Activated CD4-positive, alpha-beta memory T cell treated with anti-CD3 and anti-CD28 coated beads for 36 hours (primary cell): ENCODE data around the gene CLN6. TPM values are rescaled to one million over a fixed set of nuclear protein-coding genes. Genes with fewer than 3 reads are reported as not detected.
"Not testable (repeated sequence)": the region's sequence is repeated elsewhere in the genome, so short reads cannot be mapped to it uniquely, and the experiment has no call there.

Experiments used
- CTCF ChIA-PET: fragments of 350-600 bp; sonication (Branson Sonifier 250); formaldehyde crosslinking; loops from one replicate; lab custom pipeline; 2021; ENCODE audit warnings: antibody characterized with exemption, inconsistent platforms; lab: Charles Lee
- POLR2A ChIA-PET: fragments of 350-600 bp; sonication (Branson Sonifier 250); formaldehyde crosslinking; loops from one replicate; lab custom pipeline; 2021; ENCODE audit warnings: antibody characterized with exemption; lab: Charles Lee
- DNase-seq: peaks from one replicate; pipeline ENCODE4 v3.0.0-alpha.2; 2020
- H3K27ac Mint-ChIP-seq: one replicate; pipeline ENCODE4 v1.8.0; 2021; ENCODE audit warnings: mixed read lengths
- H3K27me3 Mint-ChIP-seq: one replicate; pipeline ENCODE4 v1.8.0; 2021; ENCODE audit warnings: mixed read lengths
- H3K36me3 Mint-ChIP-seq: one replicate; pipeline ENCODE4 v1.8.0; 2021; ENCODE audit warnings: mixed read lengths
- H3K4me1 Mint-ChIP-seq: one replicate; pipeline ENCODE4 v1.8.0; 2021; ENCODE audit warnings: low read depth, mixed read lengths
- H3K4me3 Mint-ChIP-seq: one replicate; pipeline ENCODE4 v1.8.0; 2021; ENCODE audit warnings: mild to moderate bottlenecking, mixed read lengths
- H3K9me3 Mint-ChIP-seq: one replicate; pipeline ENCODE4 v1.8.0; 2021; ENCODE audit warnings: mixed read lengths
- intact Hi-C: fragments of 100-400 bp; cut with micrococcal nuclease; formaldehyde crosslinking; loops from one replicate; pipeline ENCODE4 v1.15.1; 2023
- total RNA-seq, 2 experiments: library from RNA; stranded (reverse); gene quantifications; one replicate each; pipeline ENCODE4 v1.2.3, GENCODE V29; 2021

Gene CLN6
- total RNA-seq, 2 experiments from 2014 or later = 32.9 to 34.2 TPM

- ChIA-PET CTCF (no interaction called here), POLR2A (no interaction called here)
- Mint-ChIP-seq H3K36me3 (no peaks in the 10 kb centered on the region), H3K27ac (no peak overlapping the region), H3K4me1 (peaks cover 4% of the 10 kb centered on the region), H3K4me3 (no peak overlapping the region), H3K9me3 (no peaks in the 10 kb centered on the region), H3K27me3 (no peaks in the 10 kb centered on the region)
- intact Hi-C loops = no loop called here
- DNase-seq = no peak
Measured at GRCh38 chr15:68203486-68203885, 26.0 kb downstream of the CLN6 start.

GRCh38 chr15:68202994-68203393 lies 26.5 kb downstream of the CLN6 start:
- POLR2A ChIA-PET, CTCF ChIA-PET, H3K36me3 Mint-ChIP-seq, H3K27me3 Mint-ChIP-seq, intact Hi-C loops, H3K4me3 Mint-ChIP-seq, H3K4me1 Mint-ChIP-seq, H3K9me3 Mint-ChIP-seq, H3K27ac Mint-ChIP-seq, DNase-seq: not testable (repeated sequence)

- ChIA-PET CTCF (no interaction called here), POLR2A (no interaction called here)
- intact Hi-C loops = no loop called here
- Mint-ChIP-seq H3K4me1 (peaks cover 4% of the 10 kb centered on the region), H3K27ac (no peak overlapping the region), H3K36me3 (peaks cover 4% of the 10 kb centered on the region), H3K4me3 (no peak overlapping the region), H3K27me3 (no peaks in the 10 kb centered on the region), H3K9me3 (no peaks in the 10 kb centered on the region)
- DNase-seq = no peak
Measured at GRCh38 chr15:68201879-68202261, 27.7 kb downstream of the CLN6 start.

GRCh38 chr15:68201153-68201878 lies 28.2 kb downstream of the CLN6 start:
- H3K4me3 Mint-ChIP-seq = no peak overlapping the region
- peaks cover 2% of the 10 kb centered on the region for H3K4me1 Mint-ChIP-seq
- H3K36me3 Mint-ChIP-seq = peaks cover 4% of the 10 kb centered on the region
- ChIA-PET POLR2A (no interaction called here), CTCF (no interaction called here)
- no peak overlapping the region for H3K27ac Mint-ChIP-seq
- DNase-seq = no peak
- intact Hi-C loops = no loop called here
- H3K27me3 Mint-ChIP-seq = no peaks in the 10 kb centered on the region
- no peaks in the 10 kb centered on the region for H3K9me3 Mint-ChIP-seq

GRCh38 chr15:68200016-68200861 lies 29.3 kb downstream of the CLN6 start:
- ChIA-PET CTCF (no interaction called here), POLR2A (no interaction called here)
- Mint-ChIP-seq H3K27me3 (no peaks in the 10 kb centered on the region), H3K4me1 (no peaks in the 10 kb centered on the region), H3K9me3 (no peaks in the 10 kb centered on the region), H3K27ac (no peak overlapping the region), H3K4me3 (no peak overlapping the region), H3K36me3 (peaks cover 4% of the 10 kb centered on the region)
- intact Hi-C loops = no loop called here
- DNase-seq = no peak

GRCh38 chr15:68199340-68199739 lies 30.2 kb downstream of the CLN6 start:
- H3K4me3 Mint-ChIP-seq = no peak overlapping the region
- peaks cover 10% of the 10 kb centered on the region for H3K36me3 Mint-ChIP-seq
- H3K27me3 Mint-ChIP-seq = no peaks in the 10 kb centered on the region
- H3K9me3 Mint-ChIP-seq = no peaks in the 10 kb centered on the region
- POLR2A ChIA-PET = no interaction called here
- no peak overlapping the region for H3K27ac Mint-ChIP-seq
- intact Hi-C loops = no loop called here
- DNase-seq = no peak
- no peaks in the 10 kb centered on the region for H3K4me1 Mint-ChIP-seq
- CTCF ChIA-PET = no interaction called here

GRCh38 chr15:68197661-68198437 lies 31.7 kb downstream of the CLN6 start:
- peaks cover 20% of the 10 kb centered on the region for H3K36me3 Mint-ChIP-seq
- H3K9me3 Mint-ChIP-seq = no peaks in the 10 kb centered on the region
- ChIA-PET POLR2A (no interaction called here), CTCF (interaction anchor here (1.0 to 1.2 kb wide), 2 partner anchors 12 to 32 kb away, joined by 3 read pairs; no protein-coding TSS in a partner anchor)
- intact Hi-C loops = no loop called here
- H3K4me1 Mint-ChIP-seq = no peaks in the 10 kb centered on the region
- H3K27me3 Mint-ChIP-seq = no peaks in the 10 kb centered on the region
- no peak overlapping the region for H3K4me3 Mint-ChIP-seq
- no peak overlapping the region for H3K27ac Mint-ChIP-seq
- DNase-seq = no peak

- Mint-ChIP-seq H3K36me3 (peaks cover 23% of the 10 kb centered on the region), H3K27me3 (no peaks in the 10 kb centered on the region), H3K4me1 (no peaks in the 10 kb centered on the region), H3K27ac (no peak overlapping the region), H3K9me3 (no peaks in the 10 kb centered on the region), H3K4me3 (no peak overlapping the region)
- DNase-seq = no peak
- ChIA-PET CTCF (interaction anchor here (1.0 to 1.2 kb wide), 2 partner anchors 11 to 33 kb away, joined by 3 read pairs; no protein-coding TSS in a partner anchor), POLR2A (no interaction called here)
- intact Hi-C loops = no loop called here
Measured at GRCh38 chr15:68197170-68197492, 32.4 kb downstream of the CLN6 start.

GRCh38 chr15:68196445-68197169 lies 32.9 kb downstream of the CLN6 start:
- no peak overlapping the region for H3K4me3 Mint-ChIP-seq
- no peaks in the 10 kb centered on the region for H3K4me1 Mint-ChIP-seq
- H3K9me3 Mint-ChIP-seq = no peaks in the 10 kb centered on the region
- intact Hi-C loops = no loop called here
- H3K27ac Mint-ChIP-seq = no peak overlapping the region
- no peaks in the 10 kb centered on the region for H3K27me3 Mint-ChIP-seq
- peaks cover 23% of the 10 kb centered on the region for H3K36me3 Mint-ChIP-seq
- POLR2A ChIA-PET = no interaction called here
- CTCF ChIA-PET = interaction anchor here (1.0 to 2.7 kb wide), 3 partner anchors 11 to 34 kb away, joined by 3 to 9 read pairs (median 3); no protein-coding TSS in a partner anchor
- no peak for DNase-seq

- no peaks in the 10 kb centered on the region for H3K27me3 Mint-ChIP-seq
- H3K36me3 Mint-ChIP-seq = peaks cover 23% of the 10 kb centered on the region
- no peaks in the 10 kb centered on the region for H3K9me3 Mint-ChIP-seq
- H3K4me1 Mint-ChIP-seq = no peaks in the 10 kb centered on the region
- ChIA-PET CTCF (interaction anchor here (0.6 to 2.7 kb wide), 3 partner anchors 10 to 516 kb away, joined by 3 to 9 read pairs (median 3); no protein-coding TSS in a partner anchor), POLR2A (no interaction called here)
- intact Hi-C loops = no loop called here
- no peak overlapping the region for H3K4me3 Mint-ChIP-seq
- peak overlapping the region; percentile 9 for H3K27ac Mint-ChIP-seq
- DNase-seq = no peak
Measured at GRCh38 chr15:68195336-68196112, 34.0 kb downstream of the CLN6 start.
